HUES48 (cell line): ENCODE results near the gene RAB23.
A peak's percentile ranks its signal among the peaks of the same experiment; 100 is the strongest.

Experiments used
- H3K27ac ChIP-seq: one replicate; pipeline ENCODE4 v1.7.0; 2013; ENCODE audit warnings: low read depth, low read length, inconsistent platforms
- H3K27me3 ChIP-seq: 2 replicates; pipeline ENCODE4 v1.6.1; 2013; ENCODE audit warnings: mild to moderate bottlenecking, low read length; ENCODE audit not compliant: control insufficient read depth, insufficient read depth
- H3K36me3 ChIP-seq: 2 replicates; pipeline ENCODE4 v1.6.1; 2013; ENCODE audit warnings: low read length; ENCODE audit not compliant: control insufficient read depth, insufficient read depth
- H3K4me1 ChIP-seq: 2 replicates; pipeline ENCODE4 v1.6.1; 2013; ENCODE audit warnings: mild to moderate bottlenecking, low read length; ENCODE audit not compliant: control insufficient read depth, insufficient read depth
- H3K4me3 ChIP-seq: 2 replicates; pipeline ENCODE4 v1.5.1; 2013; ENCODE audit warnings: mild to moderate bottlenecking, low read depth, low read length
- H3K9ac ChIP-seq: 2 replicates; pipeline ENCODE4 v1.6.1; 2013; ENCODE audit warnings: mild to moderate bottlenecking, low read depth, low read length, moderate library complexity
- H3K9me3 ChIP-seq: 2 replicates; pipeline ENCODE4 v1.6.1; 2013; ENCODE audit warnings: low read length; ENCODE audit not compliant: control insufficient read depth, insufficient read depth

The RAB23 gene

DNA sequence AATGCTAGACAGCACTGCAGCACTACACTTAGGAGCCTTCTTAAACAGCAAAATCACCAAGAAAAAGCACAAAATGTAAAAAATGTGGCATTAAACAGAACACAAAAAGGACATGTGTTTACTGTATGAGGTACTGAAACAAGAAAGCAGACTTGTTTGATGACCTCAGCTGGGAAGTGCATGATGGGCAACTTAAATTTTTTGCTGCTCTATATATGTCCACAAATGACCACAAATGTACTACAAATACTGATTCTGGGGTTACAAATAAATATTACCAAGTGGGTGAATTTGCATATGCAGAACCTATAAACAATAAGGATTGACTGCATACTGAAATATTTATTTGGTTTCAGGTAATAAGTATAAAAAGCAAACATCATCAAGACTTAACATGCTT lies 13.1 kb downstream of the RAB23 start:
- H3K27ac ChIP-seq = no peak overlapping the region
- H3K9ac ChIP-seq = no peak overlapping the region
- H3K4me3 ChIP-seq = no peak overlapping the region
- H3K36me3 ChIP-seq = 0 out of 2 replicates have a peak, but pooled peaks cover 5% of the 10 kb centered on the region
- H3K4me1 ChIP-seq = peaks cover 17% of the 10 kb centered on the region
- no peaks in the 10 kb centered on the region for H3K9me3 ChIP-seq
- no peaks in the 10 kb centered on the region for H3K27me3 ChIP-seq

GRCh38 chr6:57207872-57208271 lies 14.2 kb downstream of the RAB23 start:
- Histone ChIP-seq H3K4me1 (peaks cover 17% of the 10 kb centered on the region), H3K27ac (no peak overlapping the region)

GRCh38 chr6:57207141-57207540 lies 15.0 kb downstream of the RAB23 start:
- Histone ChIP-seq H3K9ac (no peak overlapping the region), H3K36me3 (0 out of 2 replicates have a peak, but pooled peaks cover 5% of the 10 kb centered on the region), H3K4me1 (peaks cover 18% of the 10 kb centered on the region), H3K4me3 (no peak overlapping the region), H3K27me3 (no peaks in the 10 kb centered on the region), H3K27ac (no peak overlapping the region), H3K9me3 (no peaks in the 10 kb centered on the region)

More at GRCh38 chr6:57207872-57208271, 14.2 kb downstream of the RAB23 start:
- Histone ChIP-seq H3K36me3 (0 out of 2 replicates have a peak, but pooled peaks cover 5% of the 10 kb centered on the region), H3K27me3 (no peaks in the 10 kb centered on the region), H3K9me3 (no peaks in the 10 kb centered on the region), H3K4me3 (no peak overlapping the region), H3K9ac (no peak overlapping the region)

DNA sequence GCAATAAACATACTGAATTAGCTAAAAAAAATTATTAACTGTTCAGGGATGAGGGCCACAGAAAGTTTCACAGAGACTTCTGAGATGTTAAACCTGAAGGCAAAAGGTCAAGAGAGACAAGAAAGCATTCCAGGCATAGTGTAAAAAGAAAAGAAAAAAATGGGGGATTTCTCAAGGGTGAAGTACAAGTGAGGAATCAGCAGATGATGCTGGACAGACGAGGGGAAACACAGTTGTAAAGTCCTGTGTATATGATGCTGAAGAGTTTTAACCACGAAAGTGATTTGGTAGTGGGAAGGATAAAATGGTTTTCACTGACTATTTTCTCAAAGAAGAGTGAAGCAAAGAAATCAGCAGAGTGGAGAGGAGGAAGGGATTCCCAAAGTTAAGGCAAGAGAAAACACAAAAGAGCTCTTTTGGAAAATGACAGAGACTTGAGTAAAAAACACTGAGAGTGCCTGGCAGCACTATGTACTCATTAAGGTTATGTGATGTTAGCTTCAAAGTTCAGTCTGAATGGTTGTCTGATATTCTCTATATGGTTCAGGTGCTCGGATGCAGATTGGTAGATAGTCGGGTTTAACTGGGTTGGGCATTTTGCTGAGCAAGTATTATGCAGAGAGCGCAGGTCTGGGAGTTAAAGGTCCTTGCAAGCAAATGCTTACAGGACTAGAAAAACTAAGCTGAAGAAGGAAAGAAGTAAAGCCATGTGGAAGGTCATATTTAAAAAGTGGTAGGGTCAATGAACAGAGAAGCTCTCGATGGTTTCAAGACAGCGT lies 16.4 kb downstream of the RAB23 start:
- H3K27ac ChIP-seq = no peak overlapping the region
- peaks cover 19% of the 10 kb centered on the region for H3K4me1 ChIP-seq
- H3K36me3 ChIP-seq = 0 out of 2 replicates have a peak, but pooled peaks cover 5% of the 10 kb centered on the region
- H3K9me3 ChIP-seq = no peaks in the 10 kb centered on the region
- H3K27me3 ChIP-seq = no peaks in the 10 kb centered on the region
- H3K4me3 ChIP-seq = no peak overlapping the region
- H3K9ac ChIP-seq = no peak overlapping the region

DNA sequence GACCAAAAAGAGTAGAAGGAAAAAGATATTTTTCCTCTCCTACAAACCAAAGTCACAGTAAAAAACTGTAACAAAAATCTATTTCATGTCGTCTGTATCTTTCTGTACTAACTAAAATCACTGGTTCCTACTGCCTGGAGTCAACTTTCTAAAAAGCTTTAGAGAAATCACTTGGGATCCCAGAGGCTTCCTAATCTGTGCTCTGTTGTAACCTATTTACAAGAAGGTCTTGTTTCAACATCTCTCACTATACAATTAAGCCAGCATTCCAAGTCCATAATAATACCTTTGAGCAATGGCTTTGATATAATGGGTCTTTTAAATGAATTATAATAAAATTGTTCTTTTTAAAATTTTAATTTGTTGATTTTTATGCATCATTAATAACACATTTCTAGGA lies 20.4 kb downstream of the RAB23 start:
- no peak overlapping the region for H3K4me3 ChIP-seq
- H3K27me3 ChIP-seq = no peaks in the 10 kb centered on the region
- H3K36me3 ChIP-seq = 0 out of 2 replicates have a peak, but pooled peaks cover 5% of the 10 kb centered on the region
- peaks cover 29% of the 10 kb centered on the region for H3K4me1 ChIP-seq
- H3K27ac ChIP-seq = no peak overlapping the region
- no peak overlapping the region for H3K9ac ChIP-seq
- no peaks in the 10 kb centered on the region for H3K9me3 ChIP-seq

DNA sequence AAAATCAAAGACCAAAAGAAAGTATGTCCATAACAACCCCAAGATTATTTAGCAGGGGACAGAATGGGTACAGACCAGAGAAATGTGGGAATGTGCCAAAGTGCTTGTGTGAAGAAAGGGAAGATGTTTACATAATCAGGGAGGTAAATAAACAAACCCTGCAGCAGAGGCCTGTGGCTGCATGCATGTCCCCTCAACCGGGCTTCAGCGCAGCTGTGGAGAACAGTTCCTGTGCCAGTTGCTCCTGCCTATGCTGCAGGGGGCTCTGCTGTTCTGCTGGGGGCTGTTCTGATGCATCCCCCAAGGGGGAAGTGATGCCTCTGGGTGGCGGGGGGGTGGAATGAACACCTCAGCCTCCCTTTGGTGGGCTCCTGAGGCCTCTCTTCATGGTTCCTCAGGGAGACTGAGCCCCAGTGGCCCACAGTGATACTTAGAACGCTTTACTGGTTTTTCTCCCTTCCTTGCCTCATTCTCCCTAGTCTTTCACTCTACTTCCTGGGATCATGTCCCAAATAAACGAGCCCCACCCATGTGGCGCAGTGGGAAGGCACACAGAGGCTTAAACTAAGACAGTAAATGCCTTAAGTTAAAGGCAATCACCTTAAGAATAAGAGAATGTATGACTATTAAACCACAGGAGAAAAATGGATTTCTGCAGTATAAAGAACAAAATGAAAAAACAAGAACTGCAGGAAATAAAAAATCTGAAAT lies 23.0 kb downstream of the RAB23 start:
- Histone ChIP-seq H3K4me1 (peaks cover 14% of the 10 kb centered on the region), H3K9ac (no peak overlapping the region), H3K36me3 (peaks cover 8% of the 10 kb centered on the region), H3K9me3 (no peaks in the 10 kb centered on the region), H3K27me3 (no peaks in the 10 kb centered on the region), H3K27ac (peak overlapping the region; percentile 76), H3K4me3 (no peak overlapping the region)

- H3K36me3 ChIP-seq = peaks cover 41% of the 10 kb centered on the region
- peaks cover 12% of the 10 kb centered on the region for H3K4me1 ChIP-seq
- H3K4me3 ChIP-seq = no peak overlapping the region
Measured at GRCh38 chr6:57195457-57195856, 26.6 kb downstream of the RAB23 start.

DNA sequence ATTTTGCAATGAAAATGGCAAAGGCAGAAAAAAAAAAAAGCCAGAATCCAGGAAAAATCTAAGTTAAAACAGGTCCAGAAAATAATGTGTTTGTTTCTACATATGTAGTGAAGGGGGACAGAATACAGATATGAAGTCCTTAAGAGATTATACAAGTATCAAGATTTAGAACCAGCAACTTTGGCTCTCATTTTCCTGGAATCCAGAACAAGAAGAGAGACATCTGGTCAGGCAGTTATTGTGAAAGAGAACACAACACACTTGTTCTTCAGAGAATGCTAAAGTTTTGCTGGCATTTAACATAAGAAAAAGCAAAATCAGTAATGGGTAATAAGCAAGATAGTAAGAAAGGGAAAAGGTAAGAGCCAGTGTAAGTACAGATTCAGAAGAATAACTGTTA lies 28.9 kb downstream of the RAB23 start:
- no peak overlapping the region for H3K9ac ChIP-seq
- H3K36me3 ChIP-seq = peaks cover 59% of the 10 kb centered on the region
- H3K4me1 ChIP-seq = no peaks in the 10 kb centered on the region
- H3K4me3 ChIP-seq = no peak overlapping the region
- no peaks in the 10 kb centered on the region for H3K27me3 ChIP-seq
- H3K27ac ChIP-seq = no peak overlapping the region
- H3K9me3 ChIP-seq = no peaks in the 10 kb centered on the region

More at GRCh38 chr6:57195457-57195856, 26.6 kb downstream of the RAB23 start:
- H3K27me3 ChIP-seq = no peaks in the 10 kb centered on the region
- H3K9ac ChIP-seq = no peak overlapping the region
- no peaks in the 10 kb centered on the region for H3K9me3 ChIP-seq
- no peak overlapping the region for H3K27ac ChIP-seq

- no peak overlapping the region for H3K27ac ChIP-seq
- no peaks in the 10 kb centered on the region for H3K4me1 ChIP-seq
- H3K4me3 ChIP-seq = no peak overlapping the region
- H3K9ac ChIP-seq = no peak overlapping the region
- no peaks in the 10 kb centered on the region for H3K9me3 ChIP-seq
- H3K36me3 ChIP-seq = peaks cover 65% of the 10 kb centered on the region
- H3K27me3 ChIP-seq = no peaks in the 10 kb centered on the region
Measured at GRCh38 chr6:57190140-57190539, 32.0 kb downstream of the RAB23 start.

DNA sequence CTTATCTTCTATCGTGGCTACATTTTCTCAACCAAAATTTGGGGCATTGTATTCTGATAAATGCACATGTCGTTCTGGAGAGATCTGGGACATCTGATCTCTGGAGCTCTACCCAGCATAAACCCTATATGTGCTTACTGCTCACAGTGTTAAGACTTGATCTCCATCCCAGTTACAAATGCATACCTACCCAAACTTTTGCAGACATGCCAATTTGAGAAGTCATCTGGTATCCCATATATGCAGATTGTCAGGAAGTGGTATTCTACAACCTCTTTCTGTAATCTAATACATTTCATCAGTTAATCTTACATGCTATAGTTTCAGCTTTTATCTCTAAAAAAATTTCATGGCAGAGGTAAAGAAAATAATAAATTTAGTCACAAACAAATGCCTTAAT lies 38.8 kb downstream of the RAB23 start:
- Histone ChIP-seq H3K9ac (no peak overlapping the region), H3K9me3 (no peaks in the 10 kb centered on the region), H3K36me3 (peaks cover 46% of the 10 kb centered on the region), H3K4me1 (no peaks in the 10 kb centered on the region), H3K27me3 (no peaks in the 10 kb centered on the region), H3K4me3 (no peak overlapping the region), H3K27ac (no peak overlapping the region)

- Histone ChIP-seq H3K27me3 (no peaks in the 10 kb centered on the region), H3K4me3 (no peak overlapping the region), H3K9me3 (no peaks in the 10 kb centered on the region), H3K4me1 (no peaks in the 10 kb centered on the region), H3K27ac (no peak overlapping the region), H3K36me3 (peaks cover 47% of the 10 kb centered on the region), H3K9ac (no peak overlapping the region)
Measured at GRCh38 chr6:57182017-57182432, 40.1 kb downstream of the RAB23 start.
